Astrocyte (in vitro differentiated cells and primary cell): ENCODE data around the gene ADCY1. TPM values are rescaled to one million over a fixed set of nuclear protein-coding genes. Genes with fewer than 3 reads are reported as not detected.

Source experiments
- DNase-seq: peaks from one replicate; pipeline ENCODE4 v3.0.0-alpha.2; 2010; ENCODE audit warnings: low read depth
- FAIRE-seq: peaks from 2 replicates; lab custom pipeline; 2011; peaks lifted over from hg19 to GRCh38; lab: Jason Lieb, UNC
- H2AFZ ChIP-seq: 2 replicates; pipeline ENCODE4 v1.6.0; 2012; ENCODE audit warnings: low read depth, low read length, inconsistent platforms
- H3K27ac ChIP-seq: 2 replicates; pipeline ENCODE4 v1.5.1; 2011; ENCODE audit warnings: low read depth, low read length, inconsistent platforms
- H3K27me3 ChIP-seq: 2 replicates; pipeline ENCODE4 v1.6.0; 2011; ENCODE audit warnings: low read length, inconsistent platforms; ENCODE audit not compliant: insufficient read depth
- H3K36me3 ChIP-seq: 2 replicates; pipeline ENCODE4 v1.5.1; 2011; ENCODE audit warnings: low read length, inconsistent platforms; ENCODE audit not compliant: insufficient read depth
- H3K4me1 ChIP-seq: 2 replicates; pipeline ENCODE4 v1.5.1; 2011; ENCODE audit warnings: low read length, inconsistent platforms; ENCODE audit not compliant: insufficient read depth
- H3K4me2 ChIP-seq: 2 replicates; pipeline ENCODE4 v1.6.0; 2012; ENCODE audit warnings: low read length, inconsistent platforms
- H3K4me3 ChIP-seq: 2 replicates; pipeline ENCODE4 v1.5.1; 2011; ENCODE audit warnings: low read depth, mild to moderate bottlenecking, low read length, inconsistent platforms; ENCODE audit not compliant: insufficient read depth
- H3K79me2 ChIP-seq: 2 replicates; pipeline ENCODE4 v1.6.0; 2012; ENCODE audit warnings: mild to moderate bottlenecking, low read length, inconsistent platforms; ENCODE audit not compliant: insufficient read depth
- H3K9ac ChIP-seq: 2 replicates; pipeline ENCODE4 v1.6.0; 2012; ENCODE audit warnings: mild to moderate bottlenecking, low read length, inconsistent platforms
- H3K9me3 ChIP-seq: 2 replicates; pipeline ENCODE4 v1.5.1; 2012; ENCODE audit warnings: low read depth, mild to moderate bottlenecking, low read length, inconsistent platforms; ENCODE audit not compliant: insufficient read depth
- H4K20me1 ChIP-seq: 2 replicates; pipeline ENCODE4 v1.6.0; 2012; ENCODE audit warnings: low read length, inconsistent platforms; ENCODE audit not compliant: insufficient read depth
- H3K27ac Mint-ChIP-seq: one replicate; pipeline ENCODE4 v1.8.0; 2021; ENCODE audit warnings: mild to moderate bottlenecking, mixed read lengths; ENCODE audit not compliant: unreplicated experiment
- H3K27me3 Mint-ChIP-seq: one replicate; pipeline ENCODE4 v1.8.0; 2021; ENCODE audit warnings: low read depth, mixed read lengths; ENCODE audit not compliant: unreplicated experiment
- H3K36me3 Mint-ChIP-seq: one replicate; pipeline ENCODE4 v1.8.0; 2021; ENCODE audit warnings: low read depth, mixed read lengths; ENCODE audit not compliant: unreplicated experiment
- H3K4me1 Mint-ChIP-seq: one replicate; pipeline ENCODE4 v1.8.0; 2021; ENCODE audit warnings: low read depth, mixed read lengths; ENCODE audit not compliant: unreplicated experiment
- H3K4me3 Mint-ChIP-seq: one replicate; pipeline ENCODE4 v1.8.0; 2021; ENCODE audit warnings: mild to moderate bottlenecking, moderate library complexity, mixed read lengths; ENCODE audit not compliant: unreplicated experiment
- H3K9me3 Mint-ChIP-seq: one replicate; pipeline ENCODE4 v1.8.0; 2021; ENCODE audit warnings: mild to moderate bottlenecking, mixed read lengths; ENCODE audit not compliant: unreplicated experiment
- EZH2 ChIP-seq: IDR thresholded peaks from 2 replicates; pipeline ENCODE4 v1.6.1; 2012; ENCODE audit warnings: mild to moderate bottlenecking, low read length, inconsistent platforms; ENCODE audit not compliant: insufficient read depth
- total RNA-seq: library from RNA; stranded (reverse); gene quantifications from 2 replicates; pipeline ENCODE4 v1.2.1, GENCODE V29; 2021
- TF ChIP-seq, protein P1 (sequence below): IDR thresholded peaks from 2 replicates; pipeline ENCODE4 v1.5.1; 2011; ENCODE audit warnings: low read depth, mild to moderate bottlenecking, inconsistent platforms, low read length, moderate library complexity; ENCODE audit not compliant: insufficient read depth

Gene ADCY1
- total RNA-seq, 1 donor from 2014 or later, result 1.6 TPM

DNA sequence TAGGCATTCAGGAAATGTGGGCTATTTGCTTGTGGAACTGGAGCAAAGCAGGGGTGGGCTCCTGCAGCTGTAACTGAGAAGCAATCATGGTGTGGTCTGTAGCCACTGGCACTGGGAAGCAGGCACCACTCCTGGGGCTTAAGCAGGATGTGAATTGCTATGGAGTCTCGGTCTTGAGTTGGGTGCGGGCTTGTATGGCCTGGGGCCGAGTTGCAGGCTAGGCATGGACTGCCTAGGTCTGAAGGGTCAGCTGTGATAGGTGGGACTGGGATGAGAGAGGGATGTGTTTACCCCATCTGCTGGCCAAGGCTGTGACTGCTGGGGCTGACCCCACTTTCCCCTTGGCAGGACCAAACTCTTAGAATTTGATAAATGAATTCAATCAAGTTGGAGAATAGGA lies 43.0 kb downstream of the ADCY1 start:
- no peaks in the 10 kb centered on the region for H3K36me3 ChIP-seq
- TF ChIP-seq, protein P1, sequence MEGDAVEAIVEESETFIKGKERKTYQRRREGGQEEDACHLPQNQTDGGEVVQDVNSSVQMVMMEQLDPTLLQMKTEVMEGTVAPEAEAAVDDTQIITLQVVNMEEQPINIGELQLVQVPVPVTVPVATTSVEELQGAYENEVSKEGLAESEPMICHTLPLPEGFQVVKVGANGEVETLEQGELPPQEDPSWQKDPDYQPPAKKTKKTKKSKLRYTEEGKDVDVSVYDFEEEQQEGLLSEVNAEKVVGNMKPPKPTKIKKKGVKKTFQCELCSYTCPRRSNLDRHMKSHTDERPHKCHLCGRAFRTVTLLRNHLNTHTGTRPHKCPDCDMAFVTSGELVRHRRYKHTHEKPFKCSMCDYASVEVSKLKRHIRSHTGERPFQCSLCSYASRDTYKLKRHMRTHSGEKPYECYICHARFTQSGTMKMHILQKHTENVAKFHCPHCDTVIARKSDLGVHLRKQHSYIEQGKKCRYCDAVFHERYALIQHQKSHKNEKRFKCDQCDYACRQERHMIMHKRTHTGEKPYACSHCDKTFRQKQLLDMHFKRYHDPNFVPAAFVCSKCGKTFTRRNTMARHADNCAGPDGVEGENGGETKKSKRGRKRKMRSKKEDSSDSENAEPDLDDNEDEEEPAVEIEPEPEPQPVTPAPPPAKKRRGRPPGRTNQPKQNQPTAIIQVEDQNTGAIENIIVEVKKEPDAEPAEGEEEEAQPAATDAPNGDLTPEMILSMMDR, result no peak
- TF ChIP-seq EZH2, result no peak
- H3K4me2 ChIP-seq, result no peak overlapping the region
- no peaks in the 10 kb centered on the region for H3K4me1 ChIP-seq
- FAIRE-seq (no peak), DNase-seq (no peak)
- H3K9ac ChIP-seq, result no peak overlapping the region
- Mint-ChIP-seq H3K4me1 (no peaks in the 10 kb centered on the region), H3K4me3 (no peak overlapping the region), H3K27ac (no peak overlapping the region), H3K27me3 (no peaks in the 10 kb centered on the region), H3K36me3 (no peaks in the 10 kb centered on the region), H3K9me3 (peaks cover 22% of the 10 kb centered on the region)
- no peaks in the 10 kb centered on the region for H3K79me2 ChIP-seq
- no peaks in the 10 kb centered on the region for H3K27me3 ChIP-seq
- no peaks in the 10 kb centered on the region for H4K20me1 ChIP-seq
- H3K9me3 ChIP-seq, result peaks cover 3% of the 10 kb centered on the region
- H3K4me3 ChIP-seq, result no peak overlapping the region
- no peak overlapping the region for H3K27ac ChIP-seq
- H2AFZ ChIP-seq, result no peak overlapping the region

DNA sequence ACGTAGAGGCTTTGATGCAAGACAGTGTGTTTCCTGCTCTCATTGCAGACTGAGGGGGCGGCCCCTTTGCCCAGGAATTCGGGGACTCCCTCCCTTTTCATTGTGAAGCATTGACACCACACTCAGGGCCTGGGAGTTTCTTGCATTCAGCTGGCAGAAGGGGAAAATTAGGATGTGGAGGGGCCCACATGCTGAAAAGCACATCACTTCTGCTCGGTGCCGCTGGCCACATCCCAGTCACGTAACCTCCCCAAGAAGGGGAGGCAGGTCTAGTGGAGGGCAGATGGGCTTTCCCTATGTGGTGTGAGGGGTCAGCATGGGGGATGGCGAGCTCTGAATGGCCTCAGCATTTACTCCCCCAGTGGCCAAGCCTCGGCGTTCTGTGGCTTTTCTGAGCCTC lies 47.9 kb downstream of the ADCY1 start:
- Histone ChIP-seq H3K4me3 (no peak overlapping the region), H2AFZ (no peak overlapping the region), H3K27me3 (no peaks in the 10 kb centered on the region), H3K4me2 (no peak overlapping the region), H3K4me1 (no peaks in the 10 kb centered on the region), H3K27ac (no peak overlapping the region), H3K9me3 (no peaks in the 10 kb centered on the region), H4K20me1 (no peaks in the 10 kb centered on the region), H3K36me3 (no peaks in the 10 kb centered on the region), H3K79me2 (no peaks in the 10 kb centered on the region), H3K9ac (no peak overlapping the region)
- Mint-ChIP-seq H3K4me3 (no peak overlapping the region), H3K4me1 (no peaks in the 10 kb centered on the region), H3K36me3 (no peaks in the 10 kb centered on the region), H3K27me3 (peaks cover 14% of the 10 kb centered on the region), H3K9me3 (peaks cover 13% of the 10 kb centered on the region), H3K27ac (no peak overlapping the region)
- no peak for FAIRE-seq
- DNase-seq, result no peak
- TF ChIP-seq, protein P1, result no peak
- TF ChIP-seq EZH2, result no peak

DNA sequence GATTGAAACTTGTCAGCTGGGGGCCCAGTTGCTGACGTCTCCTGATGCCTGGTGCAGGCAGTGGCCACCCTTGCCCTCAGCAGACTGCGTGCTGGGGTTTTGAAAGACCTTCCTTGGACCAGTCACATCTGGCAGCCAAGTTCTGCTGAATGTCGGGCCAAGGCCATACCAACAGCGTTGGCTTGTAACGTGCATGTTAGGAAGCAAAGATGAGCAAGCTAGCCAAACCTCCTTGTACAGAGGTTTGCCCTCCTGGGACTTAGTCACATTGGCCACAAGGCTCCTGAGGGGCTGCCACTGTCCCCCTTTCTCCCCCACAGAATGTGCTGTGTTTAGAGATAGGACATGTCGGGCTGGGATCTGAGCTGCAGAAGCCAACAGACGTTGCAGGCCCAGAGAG lies 49.0 kb downstream of the ADCY1 start:
- TF ChIP-seq, protein P1, result no peak
- TF ChIP-seq EZH2, result no peak
- Mint-ChIP-seq H3K4me1 (no peaks in the 10 kb centered on the region), H3K36me3 (no peaks in the 10 kb centered on the region), H3K27ac (no peak overlapping the region), H3K27me3 (peaks cover 15% of the 10 kb centered on the region), H3K9me3 (peaks cover 13% of the 10 kb centered on the region), H3K4me3 (no peak overlapping the region)
- Histone ChIP-seq H3K4me3 (no peak overlapping the region), H3K4me1 (no peaks in the 10 kb centered on the region), H3K79me2 (no peaks in the 10 kb centered on the region), H4K20me1 (no peaks in the 10 kb centered on the region), H3K9me3 (no peaks in the 10 kb centered on the region), H3K4me2 (no peak overlapping the region), H3K27ac (no peak overlapping the region), H2AFZ (no peak overlapping the region), H3K9ac (no peak overlapping the region), H3K36me3 (no peaks in the 10 kb centered on the region), H3K27me3 (no peaks in the 10 kb centered on the region)
- no peak for DNase-seq
- no peak for FAIRE-seq
